ENCODE measurements around the gene ZNF497. TPM values are rescaled to one million over a fixed set of nuclear protein-coding genes. Genes with fewer than 3 reads are reported as not detected.
A peak's percentile ranks its signal among the peaks of the same experiment; 100 is the strongest.

ZNF497 gene
- total RNA-seq, 1 donor from 2014 or later = 0.93 TPM

DNA sequence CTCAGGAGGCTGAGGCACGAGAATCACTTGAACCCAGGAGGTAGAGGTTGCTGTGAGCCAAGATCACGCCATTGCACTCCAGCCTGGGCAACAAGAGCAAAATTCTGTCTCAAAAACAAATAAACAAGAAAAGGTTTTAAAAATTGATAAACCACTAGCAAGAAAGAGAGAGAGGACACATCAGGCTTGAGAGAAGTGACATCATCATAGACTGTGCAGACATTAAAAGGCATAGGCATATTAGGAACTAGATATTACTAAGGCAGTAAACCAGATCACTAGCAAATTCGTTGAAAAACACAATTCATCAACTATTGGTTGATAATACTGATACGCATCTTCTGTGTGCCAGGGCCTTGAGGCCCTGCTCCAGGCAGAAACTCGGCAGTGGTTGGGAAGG, 17.0 kb downstream of the ZNF497 start:
- peaks cover 29% of the 10 kb centered on the region for H3K4me1 Mint-ChIP-seq (ENCODE audit: low read depth)
- peaks cover 24% of the 10 kb centered on the region for H3K36me3 Mint-ChIP-seq (ENCODE audit: low read depth)
- H3K27me3 Mint-ChIP-seq (ENCODE audit: insufficient read depth) = no peaks in the 10 kb centered on the region
- no peak for DNase-seq (ENCODE audit: low spot score)
- intact Hi-C loops (cut with micrococcal nuclease) = loop anchor here (5.0 kb wide), 1 partner anchor 68 kb away; the partner anchor contains the start of gene ZNF8
- H3K9me3 Mint-ChIP-seq = no peaks in the 10 kb centered on the region
- peak overlapping the region; percentile 84 for H3K4me3 Mint-ChIP-seq
- peak overlapping the region; percentile 6 for H3K27ac Mint-ChIP-seq

DNA sequence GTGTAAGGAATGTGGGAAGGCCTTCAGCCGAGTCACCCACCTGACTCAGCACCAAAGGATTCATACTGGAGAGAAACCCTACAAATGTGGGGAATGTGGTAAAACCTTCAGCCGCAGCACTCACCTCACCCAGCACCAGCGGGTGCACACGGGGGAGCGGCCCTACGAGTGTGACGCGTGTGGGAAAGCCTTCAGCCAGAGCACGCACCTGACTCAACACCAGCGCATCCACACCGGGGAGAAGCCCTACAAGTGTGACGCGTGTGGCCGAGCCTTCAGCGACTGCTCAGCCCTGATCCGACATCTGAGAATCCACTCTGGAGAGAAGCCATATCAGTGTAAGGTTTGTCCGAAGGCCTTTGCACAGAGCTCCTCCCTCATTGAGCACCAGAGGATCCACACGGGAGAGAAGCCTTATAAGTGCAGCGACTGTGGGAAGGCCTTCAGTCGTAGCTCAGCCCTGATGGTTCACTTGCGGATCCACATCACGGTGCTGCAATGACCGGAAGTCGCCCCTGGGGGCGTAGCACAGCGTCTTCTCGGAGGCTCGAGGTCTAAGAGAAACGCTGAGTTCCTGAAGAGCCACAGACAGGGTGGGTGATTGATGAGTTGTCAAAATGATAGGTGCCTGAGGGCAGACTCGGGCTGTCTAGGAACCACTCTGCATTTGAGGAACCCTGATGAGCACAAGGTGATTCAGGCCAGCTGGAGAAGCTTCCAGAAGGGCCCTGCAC, 23.6 kb downstream of the ZNF497 start:
- intact Hi-C loops (cut with micrococcal nuclease) = no loop called here
- DNase-seq (ENCODE audit: low spot score) = no peak
- H3K36me3 Mint-ChIP-seq (ENCODE audit: low read depth) = peaks cover 58% of the 10 kb centered on the region
- no peak overlapping the region for H3K27ac Mint-ChIP-seq
- H3K9me3 Mint-ChIP-seq = peaks cover 19% of the 10 kb centered on the region
- no peaks in the 10 kb centered on the region for H3K27me3 Mint-ChIP-seq (ENCODE audit: insufficient read depth)
- H3K4me1 Mint-ChIP-seq (ENCODE audit: low read depth) = peaks cover 6% of the 10 kb centered on the region
- H3K4me3 Mint-ChIP-seq = no peak overlapping the region

DNA sequence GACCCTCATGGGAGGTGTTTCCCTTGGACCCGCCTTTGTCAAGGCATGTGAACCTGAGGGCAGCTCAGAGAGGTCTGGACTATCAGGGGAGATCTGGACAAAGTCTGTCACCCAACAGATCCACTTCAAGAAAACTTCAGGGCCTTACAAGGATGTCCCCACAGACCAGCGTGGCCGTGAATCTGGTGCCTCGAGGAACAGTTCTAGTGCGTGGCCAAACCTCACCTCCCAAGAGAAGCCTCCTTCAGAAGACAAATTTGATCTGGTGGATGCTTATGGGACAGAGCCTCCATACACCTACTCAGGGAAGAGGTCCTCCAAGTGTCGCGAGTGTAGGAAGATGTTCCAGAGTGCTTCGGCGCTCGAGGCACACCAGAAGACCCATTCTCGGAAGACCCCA, 24.2 kb downstream of the ZNF497 start:
- Mint-ChIP-seq H3K36me3 (ENCODE audit: low read depth) (peaks cover 58% of the 10 kb centered on the region), H3K9me3 (peaks cover 19% of the 10 kb centered on the region), H3K27ac (no peak overlapping the region), H3K4me3 (no peak overlapping the region), H3K27me3 (ENCODE audit: insufficient read depth) (no peaks in the 10 kb centered on the region), H3K4me1 (ENCODE audit: low read depth) (peaks cover 6% of the 10 kb centered on the region)
- DNase-seq (ENCODE audit: low spot score) = no peak
- intact Hi-C loops (cut with micrococcal nuclease) = no loop called here

DNA sequence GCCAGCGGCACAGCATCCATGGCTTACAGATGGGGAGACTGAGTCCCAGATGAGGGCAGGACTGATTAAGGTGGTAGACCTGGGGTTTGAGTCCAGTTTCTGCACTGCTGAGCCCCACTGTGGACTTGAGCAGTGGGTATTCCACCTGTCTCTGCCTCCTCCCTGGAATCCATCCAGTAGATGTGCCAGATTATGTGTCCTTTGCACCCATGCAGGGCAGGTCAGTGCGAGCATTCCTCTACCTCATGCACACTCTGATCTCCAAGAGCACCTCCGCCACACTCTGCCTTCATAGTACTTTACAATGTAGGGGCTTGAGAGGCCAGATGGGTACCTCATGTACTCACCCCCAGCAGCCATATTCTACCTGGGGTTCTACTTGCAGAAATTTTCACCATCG, 25.7 kb downstream of the ZNF497 start:
- Mint-ChIP-seq H3K27me3 (ENCODE audit: insufficient read depth) (no peaks in the 10 kb centered on the region), H3K4me3 (no peak overlapping the region), H3K36me3 (ENCODE audit: low read depth) (peaks cover 50% of the 10 kb centered on the region), H3K4me1 (ENCODE audit: low read depth) (peaks cover 6% of the 10 kb centered on the region), H3K27ac (no peak overlapping the region), H3K9me3 (peaks cover 19% of the 10 kb centered on the region)
- no peak for DNase-seq (ENCODE audit: low spot score)
- intact Hi-C loops (cut with micrococcal nuclease) = no loop called here

DNA sequence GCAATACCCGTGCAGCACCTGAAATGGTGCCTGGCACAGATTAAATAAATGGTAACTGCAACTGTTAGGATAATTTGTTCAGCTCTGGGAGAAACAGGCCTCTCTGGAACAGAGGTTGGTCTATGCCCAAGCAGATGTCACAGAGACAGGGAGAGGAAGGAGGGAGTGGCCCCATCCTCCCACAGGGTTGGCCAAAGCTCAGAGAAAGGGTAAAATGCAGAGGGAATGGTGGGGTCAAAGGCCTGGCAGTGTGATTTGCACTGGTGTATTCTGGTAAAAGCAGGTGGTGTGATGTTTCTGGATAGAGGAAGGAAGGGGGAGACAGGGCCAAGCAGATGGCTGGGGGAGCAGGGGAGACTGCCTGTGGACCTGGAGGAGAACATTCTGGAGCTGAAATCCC, 26.3 kb downstream of the ZNF497 start:
- Mint-ChIP-seq H3K36me3 (ENCODE audit: low read depth) (peaks cover 46% of the 10 kb centered on the region), H3K4me3 (no peak overlapping the region), H3K4me1 (ENCODE audit: low read depth) (peaks cover 6% of the 10 kb centered on the region), H3K27ac (no peak overlapping the region), H3K27me3 (ENCODE audit: insufficient read depth) (no peaks in the 10 kb centered on the region), H3K9me3 (peaks cover 19% of the 10 kb centered on the region)
- no peak for DNase-seq (ENCODE audit: low spot score)
- intact Hi-C loops (cut with micrococcal nuclease) = no loop called here

DNA sequence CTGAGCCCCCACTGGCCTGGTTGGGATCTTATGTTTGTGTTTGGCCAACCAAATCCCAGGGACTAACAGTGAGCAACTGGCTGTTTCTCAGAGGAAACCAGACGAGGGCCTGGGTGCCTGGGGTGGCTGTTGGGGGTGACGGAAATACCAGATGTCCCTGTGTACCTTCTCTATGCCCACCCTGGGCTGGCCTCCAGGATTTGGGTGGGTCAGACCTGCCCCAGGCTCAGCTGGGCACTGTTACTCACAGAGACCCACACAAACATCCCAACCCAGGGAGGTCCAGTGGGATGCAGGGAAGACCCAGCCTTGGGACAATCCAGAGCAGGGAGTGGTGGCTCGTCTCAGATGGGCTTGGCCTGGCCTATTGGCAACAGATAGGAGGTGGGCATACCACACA, 26.9 kb downstream of the ZNF497 start:
- peaks cover 19% of the 10 kb centered on the region for H3K9me3 Mint-ChIP-seq
- no peak overlapping the region for H3K4me3 Mint-ChIP-seq
- H3K27me3 Mint-ChIP-seq (ENCODE audit: insufficient read depth) = no peaks in the 10 kb centered on the region
- H3K36me3 Mint-ChIP-seq (ENCODE audit: low read depth) = peaks cover 43% of the 10 kb centered on the region
- no peak overlapping the region for H3K27ac Mint-ChIP-seq
- DNase-seq (ENCODE audit: low spot score) = no peak
- intact Hi-C loops (cut with micrococcal nuclease) = no loop called here
- peaks cover 6% of the 10 kb centered on the region for H3K4me1 Mint-ChIP-seq (ENCODE audit: low read depth)

DNA sequence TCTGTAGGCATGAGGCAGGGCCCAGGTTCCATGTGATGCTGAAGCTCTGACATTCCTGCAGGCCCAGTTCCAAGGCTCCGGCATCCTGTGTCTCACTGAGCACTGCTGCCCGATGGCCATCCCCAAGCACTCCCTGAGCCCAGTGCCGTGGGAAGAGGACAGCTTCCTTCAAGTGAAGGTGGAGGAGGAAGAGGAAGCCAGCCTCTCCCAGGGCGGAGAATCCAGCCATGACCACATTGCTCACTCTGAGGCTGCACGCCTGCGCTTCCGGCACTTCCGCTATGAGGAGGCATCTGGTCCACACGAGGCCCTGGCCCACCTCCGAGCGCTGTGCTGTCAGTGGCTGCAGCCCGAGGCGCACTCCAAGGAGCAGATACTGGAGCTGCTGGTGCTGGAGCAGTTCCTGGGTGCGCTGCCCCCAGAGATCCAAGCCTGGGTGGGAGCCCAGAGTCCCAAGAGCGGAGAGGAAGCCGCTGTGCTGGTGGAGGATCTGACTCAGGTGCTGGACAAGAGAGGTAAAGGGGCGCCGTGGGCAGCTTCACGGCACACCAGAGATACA, 27.8 kb downstream of the ZNF497 start:
- Mint-ChIP-seq H3K9me3 (peaks cover 15% of the 10 kb centered on the region), H3K4me3 (no peak overlapping the region), H3K27me3 (ENCODE audit: insufficient read depth) (no peaks in the 10 kb centered on the region), H3K27ac (no peak overlapping the region), H3K4me1 (ENCODE audit: low read depth) (peaks cover 2% of the 10 kb centered on the region), H3K36me3 (ENCODE audit: low read depth) (peaks cover 38% of the 10 kb centered on the region)
- DNase-seq (ENCODE audit: low spot score) = no peak
- intact Hi-C loops (cut with micrococcal nuclease) = no loop called here

DNA sequence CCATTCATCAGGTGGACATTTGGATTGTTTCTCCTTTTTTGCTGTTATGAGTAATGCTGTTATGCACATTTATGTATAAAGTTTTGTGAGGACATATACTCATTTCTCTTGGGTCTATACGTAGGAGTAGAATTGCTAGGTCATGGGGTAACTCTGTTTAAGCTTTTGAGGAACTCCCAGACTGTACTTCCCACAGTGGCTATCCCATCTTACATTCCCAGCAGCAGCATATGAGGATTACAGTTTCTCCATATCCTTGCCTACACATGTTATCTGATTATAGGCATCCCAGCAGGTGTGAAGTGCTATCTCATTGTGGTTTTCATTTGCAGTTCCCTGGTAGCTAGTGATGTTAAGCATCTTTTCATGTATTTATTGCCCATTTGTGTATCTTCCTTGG, 29.9 kb downstream of the ZNF497 start:
- intact Hi-C loops (cut with micrococcal nuclease) = no loop called here
- H3K9me3 Mint-ChIP-seq = no peaks in the 10 kb centered on the region
- peaks cover 9% of the 10 kb centered on the region for H3K4me1 Mint-ChIP-seq (ENCODE audit: low read depth)
- no peak overlapping the region for H3K27ac Mint-ChIP-seq
- H3K4me3 Mint-ChIP-seq = no peak overlapping the region
- H3K36me3 Mint-ChIP-seq (ENCODE audit: low read depth) = peaks cover 20% of the 10 kb centered on the region
- H3K27me3 Mint-ChIP-seq (ENCODE audit: insufficient read depth) = no peaks in the 10 kb centered on the region
- DNase-seq (ENCODE audit: low spot score) = no peak

DNA sequence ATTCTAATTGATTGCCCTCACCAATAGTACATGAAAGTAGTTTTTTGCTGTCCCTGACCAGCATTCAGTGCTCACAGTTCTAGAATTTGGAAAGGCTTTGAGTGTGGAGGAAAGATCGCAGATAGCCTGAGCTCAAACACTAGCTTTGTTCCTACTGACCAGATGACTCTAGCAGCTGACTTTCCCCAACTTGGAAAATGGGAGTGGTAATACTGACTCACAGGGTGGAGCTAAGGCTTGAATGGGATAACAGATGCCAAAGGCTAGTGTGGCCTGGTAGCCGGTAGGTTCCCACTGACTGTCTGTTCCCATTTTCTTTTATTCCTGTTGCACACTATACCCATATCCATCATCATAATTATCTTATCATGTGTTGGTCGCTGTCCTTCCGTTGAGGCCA, 32.1 kb downstream of the ZNF497 start:
- intact Hi-C loops (cut with micrococcal nuclease) = no loop called here
- no peak for DNase-seq (ENCODE audit: low spot score)
- H3K36me3 Mint-ChIP-seq (ENCODE audit: low read depth) = peaks cover 9% of the 10 kb centered on the region
- no peak overlapping the region for H3K27ac Mint-ChIP-seq
- H3K4me3 Mint-ChIP-seq = no peak overlapping the region
- H3K27me3 Mint-ChIP-seq (ENCODE audit: insufficient read depth) = no peaks in the 10 kb centered on the region
- no peaks in the 10 kb centered on the region for H3K9me3 Mint-ChIP-seq
- H3K4me1 Mint-ChIP-seq (ENCODE audit: low read depth) = peaks cover 9% of the 10 kb centered on the region

DNA sequence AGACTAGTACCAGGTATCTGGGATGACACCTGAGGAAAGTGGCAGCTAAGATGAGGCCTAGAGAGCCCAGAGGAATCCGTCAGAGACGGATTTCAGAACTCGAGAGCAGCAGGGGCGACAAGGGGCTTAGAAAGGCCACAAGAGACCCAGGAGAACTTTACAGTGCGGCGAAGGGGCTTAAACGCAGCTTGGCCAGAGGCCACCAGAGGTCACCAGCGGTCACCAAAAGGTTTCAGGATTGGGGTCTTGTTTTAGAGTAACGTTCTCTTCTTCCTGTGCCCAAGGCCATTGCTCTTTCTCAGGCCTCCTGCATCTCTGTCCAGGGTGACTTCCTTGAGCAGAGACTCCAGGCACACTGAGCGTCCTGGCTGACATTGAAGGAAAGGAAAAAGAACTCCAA, 33.6 kb downstream of the ZNF497 start:
- no peak for DNase-seq (ENCODE audit: low spot score)
- H3K27ac Mint-ChIP-seq = no peak overlapping the region
- peaks cover 9% of the 10 kb centered on the region for H3K4me1 Mint-ChIP-seq (ENCODE audit: low read depth)
- H3K27me3 Mint-ChIP-seq (ENCODE audit: insufficient read depth) = no peaks in the 10 kb centered on the region
- no peak overlapping the region for H3K4me3 Mint-ChIP-seq
- H3K36me3 Mint-ChIP-seq (ENCODE audit: low read depth) = no peaks in the 10 kb centered on the region
- H3K9me3 Mint-ChIP-seq = no peaks in the 10 kb centered on the region
- intact Hi-C loops (cut with micrococcal nuclease) = loop anchor here (5.0 to 10.0 kb wide), 2 partner anchors 102 to 514 kb away; partner anchors contain the start of genes ZNF544 and ZNF552

DNA sequence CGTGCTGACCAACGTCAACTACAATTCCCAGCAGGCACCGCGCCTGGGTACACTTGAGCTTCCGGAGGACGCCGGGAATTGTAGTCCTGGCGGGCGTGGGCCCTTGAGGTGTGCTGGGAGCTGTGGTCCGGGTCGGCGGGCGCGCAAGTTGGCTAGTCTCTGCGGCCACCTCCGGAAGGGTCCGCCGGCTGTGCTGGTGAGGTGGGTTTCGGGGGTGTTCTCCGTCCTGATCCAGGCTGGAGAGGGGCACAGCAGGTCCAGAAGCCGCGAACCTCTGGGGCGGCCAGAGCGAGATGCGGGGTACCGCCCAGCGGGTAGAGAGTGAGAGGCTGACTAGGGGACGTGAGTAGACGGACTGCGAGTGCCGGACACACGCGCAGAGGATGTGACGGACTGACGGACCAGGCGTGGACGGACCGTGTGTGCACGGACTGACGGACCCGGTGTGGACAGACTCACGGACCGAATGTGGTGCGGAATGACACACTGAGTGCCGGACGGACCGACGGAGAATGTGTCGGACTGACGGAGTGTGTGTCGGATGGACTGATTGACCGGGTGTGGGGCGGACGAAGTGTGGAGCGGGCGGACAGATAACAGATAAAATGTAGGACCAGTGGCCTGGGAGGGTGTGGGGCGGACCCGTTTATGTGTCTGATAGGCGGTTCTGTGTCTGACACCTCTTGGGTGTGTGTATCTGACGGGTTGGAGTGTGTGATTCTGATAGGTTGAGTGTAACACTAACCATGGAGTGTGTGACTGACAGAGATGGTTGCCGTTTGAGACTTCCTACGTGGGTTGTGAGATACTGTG, 35.4 kb downstream of the ZNF497 start, which contains the start of gene ZSCAN22:
TSS of gene ZSCAN22 (plus strand) at position 81 of the 813 bp plus-strand sequence. CDS start 7,809 bp downstream, outside the sequence.
- DNase-seq (ENCODE audit: low spot score) = peak; percentile 88
- H3K27me3 Mint-ChIP-seq (ENCODE audit: insufficient read depth) = no peaks in the 10 kb centered on the region
- no peak within 1 kb of the TSS for H3K4me3 Mint-ChIP-seq
- intact Hi-C loops (cut with micrococcal nuclease) = loop anchor here (1.0 to 10.0 kb wide), 16 partner anchors 20 to 512 kb away; partner anchors contain the start of genes ERVK3-1, RPS5, ZBTB45 and ZNF132
- H3K9me3 Mint-ChIP-seq = no peaks in the 10 kb centered on the region
- H3K27ac Mint-ChIP-seq = no peak within 1 kb of the TSS
- peaks cover 9% of the 10 kb centered on the region for H3K4me1 Mint-ChIP-seq (ENCODE audit: low read depth)
- peaks cover 3% of the 10 kb centered on the region for H3K36me3 Mint-ChIP-seq (ENCODE audit: low read depth)

DNA sequence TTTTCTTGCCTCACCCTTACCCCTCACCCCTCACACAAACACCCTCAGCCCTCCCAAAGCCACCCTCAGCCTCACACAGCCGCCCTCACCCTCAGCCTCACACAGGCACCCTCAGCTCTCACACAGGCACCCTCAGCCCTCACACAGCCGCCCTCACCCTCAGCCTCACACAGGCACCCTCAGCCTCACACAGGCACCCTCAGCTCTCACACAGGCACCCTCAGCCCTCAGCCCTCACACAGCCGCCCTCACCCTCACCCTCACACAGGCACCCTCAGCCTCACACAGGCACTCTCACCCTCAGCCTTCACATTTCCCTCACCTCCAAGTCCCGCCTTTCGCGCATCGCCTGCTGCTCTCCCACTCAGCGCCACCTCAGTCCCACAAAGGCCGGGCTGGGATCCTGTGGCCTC, 36.0 kb downstream of the ZNF497 start:
- Mint-ChIP-seq H3K27me3 (ENCODE audit: insufficient read depth) (no peaks in the 10 kb centered on the region), H3K4me1 (ENCODE audit: low read depth) (peaks cover 9% of the 10 kb centered on the region), H3K9me3 (no peaks in the 10 kb centered on the region), H3K27ac (no peak overlapping the region), H3K4me3 (no peak overlapping the region), H3K36me3 (ENCODE audit: low read depth) (peaks cover 3% of the 10 kb centered on the region)
- DNase-seq (ENCODE audit: low spot score) = no peak
- intact Hi-C loops (cut with micrococcal nuclease) = loop anchor here (1.0 to 10.0 kb wide), 10 partner anchors 21 to 512 kb away; partner anchors contain the start of genes ERVK3-1, RPS5, ZNF274 and ZNF446
